Keratinocyte (primary cell): ENCODE data around the gene MGLL.

Experiments
- CTCF ChIP-seq, 3 experiments: IDR thresholded peaks in 1 of 3; conservative IDR thresholded peaks in 1 of 3; optimal IDR thresholded peaks in 1 of 3; 2 replicates in 2 of 3; 3 replicates in 1 of 3; pipeline versions ENCODE3 to v1.5.1; 2011; ENCODE audit warnings: low read length in 3 of 3, mild to moderate bottlenecking in 3 of 3, moderate library complexity in 2 of 3, control low read depth in 1 of 3, inconsistent platforms in 1 of 3; ENCODE audit not compliant: insufficient read depth in 2 of 3; ENCODE audit errors: extremely low read depth in 1 of 3
- EZH2 ChIP-seq: IDR thresholded peaks from one replicate; pipeline ENCODE4 v1.6.1; 2012; ENCODE audit warnings: inconsistent platforms, mild to moderate bottlenecking, low read length, moderate library complexity

GRCh38 chr3:127668906-127669305 is 153.4 kb downstream of the MGLL start:
- TF ChIP-seq CTCF (optimal IDR thresholded peaks at IDR 0.05 in 1 of 3, IDR thresholded peaks at IDR 0.05 in 1 of 3, conservative IDR thresholded peaks at IDR 0.05 in 1 of 3; ENCODE audit: extremely low read depth in 1 of 3, insufficient read depth in 2 of 3, low read length in 3 of 3), result no peak
- TF ChIP-seq EZH2, result no peak
